Fibroblast of the aortic adventitia (primary cell): ENCODE measurements around the gene C17orf100. TPM values are rescaled to one million over a fixed set of nuclear protein-coding genes. Genes with fewer than 3 reads are reported as not detected.

Source experiments
- DNase-seq: peaks from one replicate; pipeline ENCODE4 v3.0.0-alpha.2; 2010; ENCODE audit warnings: low read depth
- H3K4me3 ChIP-seq: 2 replicates; pipeline ENCODE4 v1.5.1; 2011; ENCODE audit warnings: low read depth, mild to moderate bottlenecking, control low read depth, low read length, moderate library complexity
- CTCF ChIP-seq: IDR thresholded peaks from 2 replicates; pipeline ENCODE4 v1.5.1; 2011; ENCODE audit warnings: mild to moderate bottlenecking, low read length, control low read depth, inconsistent platforms; ENCODE audit not compliant: insufficient read depth
- small RNA-seq: library from RNA; depleted of rRNA; stranded (forward); fragments of <200 nt; gene quantifications from one replicate; pipeline ENCODE3, GENCODE V24; 2012
- total RNA-seq: library from RNA; depleted of rRNA; stranded (reverse); fragments of >200 nt; gene quantifications from 2 replicates; pipeline ENCODE4 v1.2.3, GENCODE V29; 2012; ENCODE audit warnings: low replicate concordance

The C17orf100 gene
- total RNA-seq, 1 donor = 0.63 TPM

GRCh38 chr17:6700948-6701307 is 49.4 kb downstream of the C17orf100 start:
- DNase-seq = no peak
- no peak for TF ChIP-seq CTCF
- no peak overlapping the region for H3K4me3 ChIP-seq

DNA sequence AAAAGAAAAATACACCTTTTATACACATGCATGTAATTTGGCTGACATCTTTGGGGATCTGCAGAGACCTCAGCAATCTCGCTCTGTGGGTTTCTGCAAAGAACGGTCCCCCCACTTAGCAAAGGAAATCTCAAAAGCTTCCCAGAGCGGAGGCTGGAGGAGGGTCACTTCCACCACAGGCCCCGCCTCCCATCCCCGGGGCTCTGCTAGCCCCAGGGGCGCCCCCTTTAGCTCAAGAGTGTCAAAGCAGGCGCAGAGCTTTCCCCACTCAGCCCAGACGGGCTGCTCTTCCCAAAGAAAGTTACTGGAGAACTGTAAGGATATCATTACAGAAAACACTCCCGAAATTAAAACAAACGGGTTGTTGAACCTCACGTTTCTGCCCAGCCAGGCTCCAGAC is 50.2 kb downstream of the C17orf100 start:
- peak; percentile 37 for TF ChIP-seq CTCF
- no peak overlapping the region for H3K4me3 ChIP-seq
- peak; percentile 6 for DNase-seq

DNA sequence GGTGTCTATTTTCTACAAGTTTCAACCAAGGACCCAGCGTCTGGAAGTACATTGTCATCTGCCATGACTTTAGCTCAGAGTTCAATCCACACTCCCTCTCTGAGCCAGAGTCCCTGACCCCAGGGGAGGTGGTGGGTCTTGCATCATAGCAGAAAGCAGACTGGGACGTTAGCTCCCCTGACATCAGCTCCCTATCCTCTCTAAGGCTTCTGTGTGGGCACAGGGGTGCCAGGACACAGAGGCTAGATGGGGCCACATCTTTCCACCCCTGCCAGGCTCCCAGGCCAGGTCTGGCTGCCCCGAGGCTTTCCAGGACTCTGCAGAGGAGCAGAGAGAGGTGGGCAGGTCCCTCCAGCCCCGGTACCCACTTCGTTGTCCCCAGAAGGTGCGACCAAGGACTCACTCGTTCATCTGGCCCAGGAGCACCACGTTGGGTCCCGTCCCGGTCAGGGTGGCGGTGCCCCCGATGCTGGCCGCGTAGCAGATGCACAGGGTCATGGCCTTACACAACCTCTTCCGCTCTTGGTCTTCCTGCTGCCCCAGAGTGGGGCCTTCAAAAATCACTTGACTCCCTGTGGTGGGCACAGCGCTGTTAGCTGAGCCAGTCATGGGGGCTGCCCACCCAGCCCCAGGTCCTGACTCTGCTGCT is 51.1 kb downstream of the C17orf100 start:
- DNase-seq = no peak
- no peak overlapping the region for H3K4me3 ChIP-seq
- TF ChIP-seq CTCF = no peak

Small RNAs within 50 kb of the gene (small RNA-seq; reads per million reads assigned to genes)
- not detected for gene MIR4520-1

Other genes starting within 250 kb of the C17orf100 start
- gene AIPL1, start 216.6 kb upstream of the C17orf100 start, total RNA-seq = 0.09 TPM in 1 of 2 replicates, not detected in the other
- 0.90 and 13.1 TPM in 2 replicates for gene PIMREG, start 207.3 kb upstream of the C17orf100 start, total RNA-seq
- gene PITPNM3, start 95.2 kb upstream of the C17orf100 start, total RNA-seq = 0.57 and 1.3 TPM in 2 replicates
- gene KIAA0753, start 11.1 kb upstream of the C17orf100 start, total RNA-seq = 14.4 and 20.9 TPM in 2 replicates
- gene TXNDC17, start 10.7 kb upstream of the C17orf100 start, total RNA-seq = 57.5 and 162 TPM in 2 replicates
- 12.3 and 28.8 TPM in 2 replicates for gene MED31, start 157 bp upstream of the C17orf100 start, total RNA-seq
- gene SLC13A5, start 61.6 kb downstream of the C17orf100 start, total RNA-seq = not detected in 2 replicates
- 27.5 and 47.1 TPM in 2 replicates for gene XAF1, start 104.3 kb downstream of the C17orf100 start, total RNA-seq
- 0.09 and 0.57 TPM in 2 replicates for gene FBXO39, start 124.5 kb downstream of the C17orf100 start, total RNA-seq
- not detected in 2 replicates for gene TEKT1, start 180.0 kb downstream of the C17orf100 start, total RNA-seq